ENCODE measurements around the gene VGLL4.

DNA sequence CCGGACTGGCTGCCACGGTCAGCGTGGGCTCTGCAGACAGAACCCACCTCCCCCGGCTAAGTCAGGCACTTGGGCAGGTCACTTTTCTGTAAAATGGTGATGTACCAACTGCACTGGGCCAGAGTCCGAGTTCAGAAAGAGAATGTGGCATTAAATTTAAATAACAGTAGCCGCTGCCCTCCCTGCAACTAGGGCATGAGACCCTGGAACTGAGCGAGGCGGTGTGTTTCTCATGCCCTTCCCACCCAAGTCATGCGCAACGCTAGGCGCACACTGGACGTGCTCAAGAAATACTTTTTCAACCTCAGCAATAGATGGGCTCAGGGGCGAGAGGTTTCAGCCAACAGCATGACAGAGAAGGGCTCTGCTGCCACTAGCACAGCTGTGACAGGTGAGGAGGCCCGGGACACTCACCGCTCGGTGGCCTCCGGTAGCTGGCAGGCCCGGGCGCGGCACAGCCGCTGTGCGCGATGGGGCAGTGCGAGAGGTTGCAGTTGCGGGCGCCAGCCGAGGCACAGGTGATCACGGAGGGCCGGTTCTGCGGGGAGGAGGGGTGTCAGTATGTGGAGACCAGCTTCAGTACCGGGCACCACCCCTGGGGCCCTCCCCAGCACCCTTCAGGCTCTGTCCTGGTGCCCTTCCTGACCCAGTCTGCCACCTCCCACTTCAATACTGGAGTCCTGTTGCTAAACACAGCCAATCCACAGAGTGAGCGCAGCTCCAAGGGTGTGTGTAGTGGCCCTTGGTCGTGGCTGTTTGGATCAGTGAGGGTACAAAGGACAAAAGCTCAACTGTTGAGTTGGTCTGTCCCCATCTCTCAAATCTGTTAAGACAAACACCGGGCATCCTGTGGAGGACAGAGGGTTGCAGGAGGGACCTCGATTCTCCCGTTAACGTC lies 84.5 kb downstream of the VGLL4 start:
- TF ChIP-seq, protein P1, sequence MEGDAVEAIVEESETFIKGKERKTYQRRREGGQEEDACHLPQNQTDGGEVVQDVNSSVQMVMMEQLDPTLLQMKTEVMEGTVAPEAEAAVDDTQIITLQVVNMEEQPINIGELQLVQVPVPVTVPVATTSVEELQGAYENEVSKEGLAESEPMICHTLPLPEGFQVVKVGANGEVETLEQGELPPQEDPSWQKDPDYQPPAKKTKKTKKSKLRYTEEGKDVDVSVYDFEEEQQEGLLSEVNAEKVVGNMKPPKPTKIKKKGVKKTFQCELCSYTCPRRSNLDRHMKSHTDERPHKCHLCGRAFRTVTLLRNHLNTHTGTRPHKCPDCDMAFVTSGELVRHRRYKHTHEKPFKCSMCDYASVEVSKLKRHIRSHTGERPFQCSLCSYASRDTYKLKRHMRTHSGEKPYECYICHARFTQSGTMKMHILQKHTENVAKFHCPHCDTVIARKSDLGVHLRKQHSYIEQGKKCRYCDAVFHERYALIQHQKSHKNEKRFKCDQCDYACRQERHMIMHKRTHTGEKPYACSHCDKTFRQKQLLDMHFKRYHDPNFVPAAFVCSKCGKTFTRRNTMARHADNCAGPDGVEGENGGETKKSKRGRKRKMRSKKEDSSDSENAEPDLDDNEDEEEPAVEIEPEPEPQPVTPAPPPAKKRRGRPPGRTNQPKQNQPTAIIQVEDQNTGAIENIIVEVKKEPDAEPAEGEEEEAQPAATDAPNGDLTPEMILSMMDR (IDR thresholded peaks at IDR 0.05; ENCODE audit: insufficient read depth, low read length, poor library complexity, severe bottlenecking), result no peak
- TF ChIP-seq EZH2phosphoT487 (conservative IDR thresholded peaks at IDR 0.05; ENCODE audit: low read length), result no peak
